Prostate gland (tissue), 2 donors: ENCODE data around the gene USP10. TPM values are rescaled to one million over a fixed set of nuclear protein-coding genes. Genes with fewer than 3 reads are reported as not detected.

Experiments used
- DNase-seq: peaks from one replicate; pipeline ENCODE4 v3.0.0-alpha.2; 2019; ENCODE audit warnings: low spot score
- H3K27ac ChIP-seq, 2 donors: fragments of 200-600 bp; sonication (generic); 2 replicates each; pipeline ENCODE4 v1.5.1; 2017 to 2019
- H3K27me3 ChIP-seq: fragments of 200-600 bp; sonication (generic); replicated peaks from 2 replicates; pipeline ENCODE4 v1.5.1; 2019; ENCODE audit not compliant: insufficient read depth
- H3K36me3 ChIP-seq, 2 donors: fragments of 200-600 bp; sonication (generic); 1 replicate in 1 of 2; 2 replicates in 1 of 2; pipeline versions ENCODE4 v1.5.1 to v1.8.1; 2017 to 2019
- H3K4me1 ChIP-seq: fragments of 200-600 bp; sonication (generic); replicated peaks from 2 replicates; pipeline ENCODE4 v1.5.1; 2019
- H3K4me3 ChIP-seq, 2 donors: fragments of 200-600 bp; sonication (generic); 2 replicates each; pipeline ENCODE4 v1.5.1; 2017 to 2019
- H3K9me3 ChIP-seq: fragments of 200-600 bp; sonication (generic); 2 replicates; pipeline ENCODE4 v1.5.1; 2017
- POLR2A ChIP-seq: fragments of 450-650 bp; IDR thresholded peaks from one replicate; pipeline ENCODE4 v1.6.1; 2016; ENCODE audit warnings: antibody characterized with exemption, mild to moderate bottlenecking
- POLR2AphosphoS5 ChIP-seq: sonication (generic); formaldehyde crosslinking; IDR thresholded peaks from one replicate; pipeline ENCODE4 v1.6.1; 2017; ENCODE audit warnings: antibody characterized with exemption
- WGBS: methylation state at CpG from one replicate; pipeline ENCODE4 v1.1.5; 2018; 5-methylcytosine and 5-hydroxymethylcytosine counted together
- intact Hi-C: fragments of 100-400 bp; cut with DNase I; formaldehyde crosslinking; loops from one replicate; pipeline ENCODE4 v1.14.2; 2022
- total RNA-seq, 2 donors: library from RNA; depleted of rRNA; stranded (reverse); fragments of >200 nt; gene quantifications; one replicate each; pipeline ENCODE4 v1.1.0, GENCODE V29; 2016
- TF ChIP-seq, protein P1 (sequence below), 4 experiments: fragments of 200-600 bp in 2 of 4; fragments of 450-650 bp in 2 of 4; sonication (generic) in 2 of 4; IDR thresholded peaks; 1 replicate in 3 of 4; 2 replicates in 1 of 4; pipeline ENCODE4 v1.5.1; 2016 to 2019; ENCODE audit warnings: antibody characterized with exemption in 4 of 4, mild to moderate bottlenecking in 2 of 4, moderate library complexity in 2 of 4

USP10 gene
- total RNA-seq, 2 donors from 2014 or later = 57.4 to 95.7 TPM

DNA sequence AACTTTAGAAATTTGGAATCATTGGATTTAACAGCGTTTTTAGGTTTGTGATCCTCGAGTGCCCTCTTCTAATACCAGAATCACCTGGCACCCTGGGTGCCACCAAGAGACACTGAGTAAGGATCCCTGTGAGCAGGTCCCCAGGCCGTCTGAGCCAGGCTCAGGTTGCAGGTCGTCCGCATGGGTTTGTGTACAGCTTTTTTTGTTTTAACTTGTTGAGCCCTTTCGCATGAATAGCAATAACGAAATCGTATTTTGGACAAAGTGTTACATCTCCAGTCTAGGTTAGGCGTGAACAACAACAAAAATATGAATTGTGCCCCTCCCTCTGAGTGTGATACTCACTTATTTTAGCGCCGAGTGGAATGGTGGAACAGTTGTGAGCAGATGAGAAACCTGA is 10.9 kb downstream of the USP10 start:
- Histone ChIP-seq H3K27ac (no peak overlapping the region), H3K36me3 (no peaks in the 10 kb centered on the region), H3K27me3 (no peaks in the 10 kb centered on the region), H3K9me3 (no peaks in the 10 kb centered on the region), H3K4me1 (peaks cover 3% of the 10 kb centered on the region), H3K4me3 (no peak overlapping the region)
- WGBS = 82% methylated on average over 11 of the region's 11 CpGs
- no peak for DNase-seq
- intact Hi-C loops = no loop called here
- TF ChIP-seq POLR2AphosphoS5 (no peak), POLR2A (no peak)
- TF ChIP-seq, protein P1, sequence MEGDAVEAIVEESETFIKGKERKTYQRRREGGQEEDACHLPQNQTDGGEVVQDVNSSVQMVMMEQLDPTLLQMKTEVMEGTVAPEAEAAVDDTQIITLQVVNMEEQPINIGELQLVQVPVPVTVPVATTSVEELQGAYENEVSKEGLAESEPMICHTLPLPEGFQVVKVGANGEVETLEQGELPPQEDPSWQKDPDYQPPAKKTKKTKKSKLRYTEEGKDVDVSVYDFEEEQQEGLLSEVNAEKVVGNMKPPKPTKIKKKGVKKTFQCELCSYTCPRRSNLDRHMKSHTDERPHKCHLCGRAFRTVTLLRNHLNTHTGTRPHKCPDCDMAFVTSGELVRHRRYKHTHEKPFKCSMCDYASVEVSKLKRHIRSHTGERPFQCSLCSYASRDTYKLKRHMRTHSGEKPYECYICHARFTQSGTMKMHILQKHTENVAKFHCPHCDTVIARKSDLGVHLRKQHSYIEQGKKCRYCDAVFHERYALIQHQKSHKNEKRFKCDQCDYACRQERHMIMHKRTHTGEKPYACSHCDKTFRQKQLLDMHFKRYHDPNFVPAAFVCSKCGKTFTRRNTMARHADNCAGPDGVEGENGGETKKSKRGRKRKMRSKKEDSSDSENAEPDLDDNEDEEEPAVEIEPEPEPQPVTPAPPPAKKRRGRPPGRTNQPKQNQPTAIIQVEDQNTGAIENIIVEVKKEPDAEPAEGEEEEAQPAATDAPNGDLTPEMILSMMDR (IDR thresholded peaks at IDR 0.05) = no peak

DNA sequence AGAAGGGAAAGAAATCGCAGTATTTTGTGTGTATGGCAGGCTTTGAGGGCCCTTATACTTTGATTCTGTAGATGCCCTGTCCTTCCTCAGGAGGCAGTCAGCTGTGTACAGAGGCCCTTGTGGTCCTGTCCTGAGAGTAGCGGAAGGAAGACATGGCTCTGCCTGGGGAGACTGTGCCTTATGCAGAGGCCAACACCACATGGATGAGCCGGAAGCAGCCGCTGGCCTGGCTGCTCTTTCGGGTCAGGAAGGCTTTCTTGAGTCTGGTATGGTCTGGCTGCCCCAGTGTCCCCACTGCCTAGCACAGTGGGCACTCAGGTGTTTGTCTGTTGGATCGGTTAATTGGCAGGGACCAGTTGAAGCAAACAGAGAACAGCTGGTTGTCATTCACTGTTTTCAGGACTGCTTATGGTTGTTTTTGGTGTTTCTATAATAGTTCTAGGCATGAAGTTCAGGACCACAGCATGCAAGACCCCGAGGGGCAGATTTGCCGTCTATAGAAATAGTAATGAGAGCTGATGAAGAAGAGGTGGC is 12.4 kb downstream of the USP10 start:
- H3K4me1 ChIP-seq = peaks cover 4% of the 10 kb centered on the region
- intact Hi-C loops = no loop called here
- H3K36me3 ChIP-seq = no peaks in the 10 kb centered on the region
- no peak overlapping the region for H3K27ac ChIP-seq
- TF ChIP-seq POLR2AphosphoS5 = no peak
- TF ChIP-seq, protein P1 (IDR thresholded peaks at IDR 0.05) = no peak
- TF ChIP-seq POLR2A = no peak
- whole genome bisulfite sequencing = 87% methylated on average over 8 of the region's 8 CpGs
- no peak overlapping the region for H3K4me3 ChIP-seq
- no peaks in the 10 kb centered on the region for H3K9me3 ChIP-seq
- DNase-seq = no peak
- no peaks in the 10 kb centered on the region for H3K27me3 ChIP-seq

DNA sequence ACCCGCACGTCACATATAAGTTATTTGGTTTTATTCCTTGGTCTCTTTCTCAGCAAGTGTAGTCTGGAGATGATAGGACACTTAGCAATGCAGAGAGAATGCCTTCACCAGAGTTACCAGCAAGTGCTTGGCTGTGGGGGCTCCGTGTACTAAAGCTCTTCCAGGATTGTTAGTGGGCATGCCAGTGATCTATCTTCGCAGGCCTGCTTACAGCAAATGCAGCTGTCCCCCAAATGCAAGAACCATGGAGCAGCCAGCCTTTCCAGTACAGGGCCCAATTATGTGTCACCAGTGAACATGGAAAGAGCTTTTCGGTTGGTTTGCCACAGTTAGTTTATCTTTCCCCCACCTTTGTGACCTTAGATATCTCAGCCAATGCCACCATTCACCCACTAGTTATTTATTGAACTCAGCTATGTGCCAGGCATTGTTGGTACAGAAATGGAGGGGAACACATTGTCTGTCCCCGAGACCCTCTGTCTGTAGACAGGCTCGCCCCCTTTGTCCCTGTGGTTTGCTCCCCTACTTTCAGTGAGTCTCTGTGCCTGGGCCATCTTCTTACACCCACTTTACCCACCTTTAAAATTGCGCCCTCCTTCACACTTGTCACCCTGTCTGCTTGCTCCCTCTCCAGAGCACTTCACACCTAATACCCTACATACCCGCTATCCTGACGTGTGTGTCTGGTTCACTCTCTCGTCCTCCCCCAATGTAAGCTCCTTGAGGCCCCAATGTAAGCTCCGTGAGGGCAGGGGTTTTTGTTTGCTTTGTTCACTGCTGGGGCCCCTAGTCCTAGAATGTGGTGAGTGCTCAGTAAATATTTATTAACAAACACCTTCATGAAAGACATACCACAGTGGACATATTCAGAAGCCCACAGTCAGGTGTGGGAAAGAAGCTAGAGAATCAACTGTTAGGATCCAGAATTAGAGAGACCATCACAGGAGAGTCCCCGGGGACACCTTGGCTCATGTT is 13.3 kb downstream of the USP10 start:
- intact Hi-C loops = no loop called here
- WGBS = 93% methylated on average over 13 of the region's 13 CpGs
- no peaks in the 10 kb centered on the region for H3K36me3 ChIP-seq
- H3K9me3 ChIP-seq = no peaks in the 10 kb centered on the region
- H3K27me3 ChIP-seq = no peaks in the 10 kb centered on the region
- no peak for DNase-seq
- H3K27ac ChIP-seq = no peak overlapping the region
- TF ChIP-seq POLR2AphosphoS5 (no peak), POLR2A (no peak)
- TF ChIP-seq, protein P1 (IDR thresholded peaks at IDR 0.05) = no peak
- H3K4me3 ChIP-seq = no peak overlapping the region
- H3K4me1 ChIP-seq = peaks cover 4% of the 10 kb centered on the region

DNA sequence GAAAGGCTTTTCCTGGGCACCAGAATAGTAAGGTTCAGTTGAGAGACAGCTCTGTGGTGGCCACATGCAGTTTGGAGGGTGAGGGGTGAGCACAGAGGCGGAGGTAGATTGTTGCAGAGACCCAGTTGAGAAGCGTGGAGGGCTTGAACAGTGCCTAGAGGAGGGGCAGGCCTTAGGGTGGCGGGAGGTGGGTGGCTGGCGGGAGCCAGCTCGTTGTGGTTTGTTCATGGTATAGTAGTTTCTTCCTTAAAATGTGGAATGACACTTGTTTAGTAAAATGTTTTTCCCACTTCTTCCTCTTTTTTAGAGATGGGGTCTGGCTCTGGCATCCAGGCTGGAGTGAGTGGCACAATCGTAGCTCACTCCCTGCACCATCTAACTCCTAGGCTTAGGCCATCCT is 14.2 kb downstream of the USP10 start:
- no peak overlapping the region for H3K27ac ChIP-seq
- no peaks in the 10 kb centered on the region for H3K36me3 ChIP-seq
- TF ChIP-seq, protein P1 (IDR thresholded peaks at IDR 0.05) = no peak
- TF ChIP-seq POLR2AphosphoS5 = no peak
- TF ChIP-seq POLR2A = no peak
- WGBS = 86% methylated on average over 6 of the region's 6 CpGs
- no peak for DNase-seq
- H3K27me3 ChIP-seq = no peaks in the 10 kb centered on the region
- no peak overlapping the region for H3K4me3 ChIP-seq
- H3K9me3 ChIP-seq = no peaks in the 10 kb centered on the region
- H3K4me1 ChIP-seq = peaks cover 4% of the 10 kb centered on the region
- intact Hi-C loops = no loop called here
